SU-DHL-6 (cell line): ENCODE data around the gene ELOB.

ENCODE experiments used
- EZH2phosphoT487 ChIP-seq: fragments of 200-600 bp; sonication (generic), shearing (Covaris generic); conservative IDR thresholded peaks from 2 replicates; pipeline ENCODE4 v1.6.1; 2018; ENCODE audit warnings: mild to moderate bottlenecking, antibody characterized with exemption, low read length, moderate library complexity, mixed read lengths
- TF ChIP-seq, protein P1 (sequence below): fragments of 200-600 bp; sonication (generic); IDR thresholded peaks from one replicate; pipeline ENCODE4 v1.5.1; 2017; ENCODE audit warnings: antibody characterized with exemption, mild to moderate bottlenecking, low read length, moderate library complexity; ENCODE audit not compliant: insufficient read depth, poor library complexity, severe bottlenecking

DNA sequence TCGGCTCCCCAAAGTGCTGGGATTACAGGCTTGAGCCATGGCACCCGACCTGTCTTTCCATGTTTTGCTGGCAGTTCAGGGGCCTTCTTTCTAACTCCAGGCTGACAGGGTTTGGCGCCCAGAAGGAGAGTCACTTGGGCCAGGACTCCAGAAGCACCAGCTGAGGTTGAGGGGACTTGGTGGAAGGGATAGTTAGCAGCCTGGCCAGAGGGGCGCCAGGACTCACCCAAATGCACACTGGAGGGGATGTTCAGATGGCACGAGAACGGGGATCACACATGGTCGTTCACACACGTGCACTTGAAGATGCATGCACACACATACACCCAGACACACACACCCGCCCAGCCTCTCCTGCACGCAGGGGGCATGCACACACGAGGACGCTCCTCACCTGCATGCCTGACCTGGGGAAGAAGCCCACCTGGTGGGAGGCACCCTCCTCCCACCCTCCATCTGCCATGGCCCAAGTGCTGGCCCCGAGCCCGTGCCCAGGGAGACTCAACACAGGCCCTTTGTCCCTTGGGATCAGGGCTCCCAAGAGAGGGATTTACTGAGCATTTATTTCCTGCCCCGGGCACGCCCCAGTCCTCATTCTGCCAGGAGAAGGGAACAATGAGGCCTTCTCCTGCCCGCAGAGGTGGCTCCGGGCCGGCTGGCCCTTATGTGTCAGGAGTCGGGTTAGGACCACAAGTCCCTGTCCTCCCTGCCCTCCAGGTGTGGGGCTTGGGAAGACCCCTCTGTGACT is 37.6 kb upstream of the ELOB start:
- TF ChIP-seq, protein P1, sequence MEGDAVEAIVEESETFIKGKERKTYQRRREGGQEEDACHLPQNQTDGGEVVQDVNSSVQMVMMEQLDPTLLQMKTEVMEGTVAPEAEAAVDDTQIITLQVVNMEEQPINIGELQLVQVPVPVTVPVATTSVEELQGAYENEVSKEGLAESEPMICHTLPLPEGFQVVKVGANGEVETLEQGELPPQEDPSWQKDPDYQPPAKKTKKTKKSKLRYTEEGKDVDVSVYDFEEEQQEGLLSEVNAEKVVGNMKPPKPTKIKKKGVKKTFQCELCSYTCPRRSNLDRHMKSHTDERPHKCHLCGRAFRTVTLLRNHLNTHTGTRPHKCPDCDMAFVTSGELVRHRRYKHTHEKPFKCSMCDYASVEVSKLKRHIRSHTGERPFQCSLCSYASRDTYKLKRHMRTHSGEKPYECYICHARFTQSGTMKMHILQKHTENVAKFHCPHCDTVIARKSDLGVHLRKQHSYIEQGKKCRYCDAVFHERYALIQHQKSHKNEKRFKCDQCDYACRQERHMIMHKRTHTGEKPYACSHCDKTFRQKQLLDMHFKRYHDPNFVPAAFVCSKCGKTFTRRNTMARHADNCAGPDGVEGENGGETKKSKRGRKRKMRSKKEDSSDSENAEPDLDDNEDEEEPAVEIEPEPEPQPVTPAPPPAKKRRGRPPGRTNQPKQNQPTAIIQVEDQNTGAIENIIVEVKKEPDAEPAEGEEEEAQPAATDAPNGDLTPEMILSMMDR = no peak
- no peak for TF ChIP-seq EZH2phosphoT487
